ACHN (cell line): ENCODE results near the gene GLB1L3.

ENCODE experiments used
- DNase-seq: peaks from one replicate; pipeline ENCODE4 v3.0.0-alpha.2; 2015
- in situ Hi-C: cut with HindIII; loops from 2 replicates; pipeline ENCODE4 v1.10.0; 2017; ENCODE audit warnings: low sequenced_read_pairs, low pct_ligation_motif_present, low pct_unique_long_range_greater_than_20kb

Gene GLB1L3

DNA sequence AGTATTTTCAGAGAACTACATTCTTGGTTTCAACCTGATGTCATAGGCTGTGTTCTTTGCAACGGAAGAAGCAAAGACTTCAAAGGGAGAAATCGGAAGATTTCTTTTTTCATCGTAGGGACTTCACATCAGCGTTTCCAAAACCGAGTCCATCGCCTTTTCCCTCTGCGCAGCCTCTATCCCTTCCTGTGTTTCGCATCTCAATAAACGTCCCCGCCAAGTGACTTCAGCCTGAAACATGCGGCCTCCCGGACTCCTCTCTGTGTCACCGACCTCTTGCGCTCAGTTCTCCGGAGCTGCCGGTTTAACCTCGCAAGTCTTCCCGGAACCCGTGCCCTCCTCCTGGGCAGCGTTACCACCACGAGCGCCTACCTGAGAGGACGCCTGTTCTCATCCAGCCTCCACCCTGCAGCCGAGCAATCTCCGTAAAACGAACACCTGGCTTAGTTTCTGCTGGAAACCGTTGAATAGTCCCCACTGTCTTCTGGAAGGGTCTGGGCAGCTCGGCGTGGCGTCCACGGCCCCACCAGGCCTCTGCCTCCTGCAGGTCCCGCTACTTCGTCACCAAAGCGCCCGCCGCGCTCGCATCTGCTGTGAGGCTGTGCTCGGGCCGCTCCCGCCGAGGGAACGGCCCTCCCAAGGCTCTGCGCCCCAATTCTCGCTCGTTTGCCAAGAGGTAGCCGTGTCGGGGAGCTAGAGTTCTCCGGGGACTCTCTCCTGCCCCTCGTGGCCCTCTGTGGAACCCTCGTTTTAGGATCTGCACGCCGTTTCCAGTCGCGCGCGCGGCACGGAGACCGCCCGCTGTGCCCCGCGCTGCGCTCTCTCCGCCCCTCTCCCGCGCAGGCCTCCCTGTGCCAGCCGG lies at the start of gene GLB1L3:
TSS of gene GLB1L3 (plus strand) at position 846 of the 862 bp plus-strand sequence. CDS start 362 bp downstream, outside the sequence.
- in situ Hi-C loops = no loop called here

GRCh38 chr11:134226806-134227325 lies 49.3 kb upstream of the GLB1L3 start:
- in situ Hi-C loops = no loop called here
- no peak for DNase-seq

More for the DNA sequence above, at the start of gene GLB1L3:
- peak; percentile 11 for DNase-seq

DNA sequence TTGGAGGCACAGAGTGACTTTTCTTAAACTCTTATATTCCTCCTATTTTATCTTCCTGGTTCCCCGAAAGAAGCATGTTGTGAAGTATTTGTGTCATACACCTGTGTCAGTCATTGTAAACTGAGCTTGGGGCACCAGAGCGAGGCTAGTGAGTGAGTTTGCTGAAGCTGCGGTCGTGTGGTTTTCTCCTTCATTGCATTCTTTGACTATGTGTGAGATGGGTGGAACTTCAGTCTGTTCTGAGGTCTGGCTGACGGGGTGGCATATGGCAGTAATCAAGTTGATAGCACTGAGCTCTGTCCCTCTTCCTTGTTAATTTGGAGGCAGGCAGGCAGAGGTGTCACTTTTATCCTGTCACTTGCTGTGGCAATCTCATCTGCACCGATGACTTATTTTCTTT lies 47.6 kb upstream of the GLB1L3 start:
- no peak for DNase-seq
- in situ Hi-C loops = no loop called here

- DNase-seq = no peak
- in situ Hi-C loops = no loop called here
These were observed 46.9 kb upstream of the GLB1L3 start for GRCh38 chr11:134229126-134229790.

DNA sequence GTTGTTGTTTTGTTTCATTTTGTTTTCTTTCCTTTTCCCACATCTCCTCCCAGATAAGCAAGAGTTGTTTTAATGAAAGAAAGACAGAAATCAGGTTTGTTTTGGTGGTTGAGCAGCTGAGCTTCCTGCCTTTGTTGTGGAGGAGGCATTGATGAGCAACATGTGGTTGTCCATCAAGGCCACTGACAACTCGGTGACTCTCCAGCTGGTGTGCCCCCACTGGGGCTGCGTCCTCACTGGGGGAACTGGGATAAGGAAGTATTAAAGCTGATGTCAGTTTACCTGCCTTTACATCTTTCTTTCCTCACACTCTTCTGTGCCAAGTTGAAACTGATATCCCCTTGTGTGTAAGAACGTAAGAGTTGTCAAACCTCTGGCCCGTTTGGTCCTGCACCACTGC lies 45.8 kb upstream of the GLB1L3 start:
- DNase-seq = no peak
- in situ Hi-C loops = no loop called here

- in situ Hi-C loops = no loop called here
- DNase-seq = no peak
These were observed 44.1 kb upstream of the GLB1L3 start for GRCh38 chr11:134231958-134232659.

DNA sequence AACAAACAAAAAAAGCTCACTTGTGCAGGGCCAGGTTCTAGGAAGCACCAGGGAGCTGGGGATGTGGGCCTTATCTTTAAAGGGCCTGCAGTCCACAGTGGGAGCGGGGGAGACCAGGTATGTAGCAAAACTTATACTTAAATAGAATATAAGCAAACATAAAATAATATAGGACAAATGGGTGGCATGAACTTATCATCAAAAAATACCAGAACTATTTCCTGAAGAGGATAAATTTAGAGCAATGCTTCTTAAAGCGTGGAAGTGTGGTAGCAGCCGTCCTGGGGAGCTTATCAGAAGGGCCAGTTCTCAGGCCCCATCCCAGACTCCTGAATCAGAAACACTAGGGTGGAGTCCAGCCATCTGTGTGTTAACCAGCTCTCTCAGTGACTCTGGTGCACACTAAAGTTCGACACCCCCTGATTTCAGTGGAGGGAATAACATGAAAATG lies 42.4 kb upstream of the GLB1L3 start:
- DNase-seq = no peak
- in situ Hi-C loops = no loop called here

DNA sequence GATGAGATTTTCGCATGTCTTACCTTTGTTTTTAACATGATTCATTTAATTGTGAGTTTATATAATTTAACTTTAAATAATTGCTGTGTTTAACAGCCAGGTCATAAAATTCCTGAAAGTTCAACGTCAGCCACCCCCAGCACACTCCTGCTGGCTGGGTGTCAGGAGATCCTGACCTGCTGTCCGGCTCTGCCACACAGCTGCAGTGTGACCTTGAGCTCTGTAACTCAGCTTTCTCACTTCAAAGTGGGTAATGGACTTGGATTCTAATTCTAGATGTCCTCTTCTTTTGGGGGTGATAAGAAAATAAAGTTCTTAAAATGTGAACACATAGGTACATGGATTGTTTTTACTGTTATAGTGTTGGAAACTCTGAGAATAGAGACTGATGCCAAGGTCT lies 40.8 kb upstream of the GLB1L3 start:
- in situ Hi-C loops = no loop called here
- DNase-seq = no peak

DNA sequence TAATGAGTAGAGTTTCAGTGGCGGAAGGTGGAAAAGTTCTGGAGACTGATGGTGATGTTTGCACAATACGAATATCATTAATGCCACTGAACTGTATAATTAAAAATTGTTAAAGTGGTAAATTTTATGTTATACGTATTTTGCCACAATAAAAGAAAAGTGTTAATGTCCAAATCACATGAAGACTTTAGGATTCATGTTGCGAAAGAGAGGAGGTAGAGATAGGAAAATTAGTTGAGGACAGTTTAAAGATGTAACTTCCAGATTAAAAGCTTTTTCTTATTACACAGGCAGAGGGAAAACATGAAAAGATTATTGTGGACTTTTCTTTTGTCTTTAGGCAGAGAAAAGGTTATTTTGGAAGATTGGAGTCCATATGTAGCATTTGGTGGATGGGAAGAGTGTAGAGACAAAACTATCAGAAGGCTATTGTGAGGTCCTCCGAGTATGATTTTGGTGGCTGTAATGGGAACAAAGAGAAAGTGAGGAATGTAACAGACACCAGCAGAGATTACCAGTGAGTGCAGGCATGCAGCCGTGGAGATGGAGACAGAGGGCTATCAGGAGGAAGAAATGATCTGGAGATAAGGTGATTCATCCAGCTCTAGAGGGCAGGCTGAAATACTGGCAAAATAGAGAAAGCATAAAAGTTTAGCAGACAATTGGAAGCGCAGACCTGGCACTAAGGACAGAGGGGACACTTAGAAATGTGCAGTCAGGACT lies 39.2 kb upstream of the GLB1L3 start:
- DNase-seq = no peak
- in situ Hi-C loops = no loop called here

GRCh38 chr11:134237557-134237922 lies 38.6 kb upstream of the GLB1L3 start:
- no peak for DNase-seq
- in situ Hi-C loops = no loop called here

DNA sequence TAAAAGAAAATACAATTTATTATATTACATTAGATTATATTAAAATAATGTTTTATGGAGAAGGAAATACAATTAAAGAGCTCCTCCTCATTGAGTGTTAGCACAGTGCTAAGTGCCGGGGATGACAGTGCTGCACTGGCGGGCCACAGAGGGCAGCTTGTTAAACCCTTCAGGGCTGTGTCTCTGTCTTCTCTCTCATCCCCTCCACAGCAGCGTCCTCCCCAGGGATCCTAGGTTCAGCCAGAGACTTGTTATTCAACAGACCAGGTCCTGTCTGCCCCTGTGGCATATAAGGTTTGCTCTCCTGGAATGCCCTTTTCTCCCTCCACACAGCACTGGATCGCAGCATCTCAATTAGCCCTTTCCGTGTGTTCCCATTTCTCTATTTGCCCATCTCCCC lies 37.2 kb upstream of the GLB1L3 start:
- DNase-seq = no peak
- in situ Hi-C loops = no loop called here

GRCh38 chr11:134240592-134240991 lies 35.6 kb upstream of the GLB1L3 start:
- in situ Hi-C loops = no loop called here
- no peak for DNase-seq

DNA sequence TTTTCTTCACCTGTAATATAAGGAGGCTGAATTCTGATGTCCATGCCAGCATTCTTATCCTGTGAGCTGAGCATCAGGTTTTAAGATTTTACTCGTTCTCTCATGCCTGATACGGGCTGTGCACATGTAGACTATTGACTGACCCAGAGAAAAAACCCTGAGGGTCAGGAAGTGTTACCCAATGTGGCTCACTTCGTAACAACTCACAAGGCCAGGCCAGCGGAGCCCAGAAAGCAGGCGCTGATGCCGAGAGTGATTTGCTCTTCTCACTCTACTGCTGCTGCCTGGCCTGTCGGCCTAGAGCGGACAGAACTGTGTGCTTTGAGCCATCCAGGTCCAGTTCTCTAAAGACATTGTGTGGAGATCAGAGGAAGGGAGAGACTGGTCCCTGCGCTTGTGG lies 33.8 kb upstream of the GLB1L3 start:
- no peak for DNase-seq
- in situ Hi-C loops = no loop called here

DNA sequence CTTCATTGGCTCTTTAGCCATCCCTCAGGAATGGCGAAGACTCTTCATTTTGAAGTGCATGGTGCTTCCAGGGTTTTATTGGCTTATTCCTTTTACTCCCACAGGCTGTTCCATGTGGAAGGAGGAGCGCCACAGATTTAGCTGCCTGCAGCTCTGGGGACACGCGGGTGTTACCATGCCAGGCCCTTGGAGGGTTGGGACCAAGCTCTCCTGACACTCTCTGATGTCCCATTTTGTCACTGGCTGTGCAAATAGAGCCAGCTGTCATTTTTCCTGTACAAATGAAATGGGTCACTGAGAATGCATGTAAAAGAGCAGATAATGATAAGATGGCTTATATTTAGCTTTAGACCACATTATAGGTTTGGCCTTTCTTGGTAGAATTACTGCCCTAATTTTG lies 32.3 kb upstream of the GLB1L3 start:
- DNase-seq = no peak
- in situ Hi-C loops = no loop called here

DNA sequence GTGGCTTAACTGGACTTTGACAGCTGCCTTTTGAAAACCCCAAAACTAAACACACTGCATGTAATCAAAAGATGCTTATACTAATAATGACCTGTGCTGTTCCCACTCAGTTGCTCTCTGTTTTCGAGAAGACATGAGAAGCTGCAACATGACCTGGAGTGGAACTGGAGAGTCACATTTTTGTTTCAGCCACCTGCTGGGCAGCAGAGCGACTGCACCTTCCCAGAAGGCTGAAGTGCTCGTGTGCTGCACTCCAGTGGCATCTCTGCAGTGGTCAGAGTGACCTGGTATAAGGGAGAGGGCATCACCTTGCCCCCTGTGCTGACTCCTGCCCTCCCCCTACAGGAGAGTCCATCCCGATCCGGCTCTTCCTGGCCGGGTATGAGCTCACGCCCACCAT lies 31.6 kb upstream of the GLB1L3 start:
- DNase-seq = peak; percentile 28
- in situ Hi-C loops = no loop called here

DNA sequence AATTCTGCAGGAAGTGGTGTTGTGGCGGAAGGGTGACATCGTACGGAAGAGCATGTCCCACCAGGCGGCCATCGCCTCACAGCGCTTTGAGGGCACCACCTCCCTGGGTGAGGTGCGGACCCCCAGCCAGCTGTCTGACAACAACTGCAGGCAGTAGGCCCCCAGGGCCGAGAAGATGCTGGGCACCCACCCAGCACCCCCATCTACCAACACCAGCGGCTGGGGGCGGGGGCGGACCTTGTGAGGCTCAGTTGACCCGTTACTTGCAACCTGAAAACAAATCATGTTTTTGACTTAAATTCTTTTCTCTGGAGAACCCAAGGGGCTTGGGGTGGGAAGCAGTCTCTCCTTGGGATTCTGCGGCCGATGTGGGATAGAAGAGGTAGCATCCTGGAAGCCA lies 30.7 kb upstream of the GLB1L3 start:
- in situ Hi-C loops = no loop called here
- DNase-seq = no peak

GRCh38 chr11:134246100-134246499 lies 30.1 kb upstream of the GLB1L3 start:
- no peak for DNase-seq
- in situ Hi-C loops = no loop called here

DNA sequence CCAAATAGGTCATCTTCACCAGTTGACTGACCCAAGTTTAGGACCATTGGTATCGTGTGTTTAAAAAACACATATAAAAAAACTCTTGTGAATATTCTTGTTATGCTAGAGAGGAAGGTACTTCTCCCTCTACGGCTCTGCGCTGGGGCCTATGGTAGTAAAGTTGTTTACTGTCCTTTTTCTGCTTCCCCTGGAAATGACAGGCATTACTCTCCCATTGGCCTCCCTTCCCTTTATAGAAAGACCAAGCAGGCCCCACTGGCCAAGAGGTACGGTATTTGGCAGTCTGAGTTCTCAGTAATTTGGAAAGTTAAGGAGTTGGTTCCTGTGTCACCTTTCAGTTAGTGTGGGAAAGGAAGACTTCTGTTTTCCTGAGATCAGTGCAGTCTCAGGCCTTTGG lies 29.5 kb upstream of the GLB1L3 start:
- in situ Hi-C loops = no loop called here
- no peak for DNase-seq
